MG63 (cell line): Measurements from ENCODE around the gene PPFIA4. TPM values are rescaled to one million over a fixed set of nuclear protein-coding genes. Genes with fewer than 3 reads are reported as not detected.

ENCODE experiments used
- DNase-seq: peaks from one replicate; pipeline ENCODE4 v3.0.0-alpha.2; 2020
- H3K27me3 ChIP-seq: fragments of 250-450 bp; sonication (Bioruptor Pico); 2 replicates; pipeline ENCODE4 v1.5.1; 2020; ENCODE audit warnings: mild to moderate bottlenecking, moderate library complexity
- H3K36me3 ChIP-seq: fragments of 250-450 bp; sonication (Bioruptor Pico); 2 replicates; pipeline ENCODE4 v1.5.1; 2020; ENCODE audit warnings: mild to moderate bottlenecking, moderate library complexity
- H3K4me3 ChIP-seq: fragments of 250-450 bp; sonication (Bioruptor Pico); 2 replicates; pipeline ENCODE4 v1.5.1; 2020; ENCODE audit warnings: mild to moderate bottlenecking, moderate library complexity
- H3K9me3 ChIP-seq: fragments of 250-450 bp; sonication (Bioruptor Pico); 2 replicates; pipeline ENCODE4 v1.5.1; 2020; ENCODE audit warnings: mild to moderate bottlenecking, moderate library complexity
- total RNA-seq: library from RNA; depleted of rRNA; stranded (reverse); fragments of >200 nt; shearing (Covaris generic); gene quantifications from 2 replicates; pipeline ENCODE4 v1.2.3, GENCODE V29; 2014; ENCODE audit warnings: low replicate concordance

Gene PPFIA4
- total RNA-seq, 1 experiment from 2014 or later, result 1.2 TPM

DNA sequence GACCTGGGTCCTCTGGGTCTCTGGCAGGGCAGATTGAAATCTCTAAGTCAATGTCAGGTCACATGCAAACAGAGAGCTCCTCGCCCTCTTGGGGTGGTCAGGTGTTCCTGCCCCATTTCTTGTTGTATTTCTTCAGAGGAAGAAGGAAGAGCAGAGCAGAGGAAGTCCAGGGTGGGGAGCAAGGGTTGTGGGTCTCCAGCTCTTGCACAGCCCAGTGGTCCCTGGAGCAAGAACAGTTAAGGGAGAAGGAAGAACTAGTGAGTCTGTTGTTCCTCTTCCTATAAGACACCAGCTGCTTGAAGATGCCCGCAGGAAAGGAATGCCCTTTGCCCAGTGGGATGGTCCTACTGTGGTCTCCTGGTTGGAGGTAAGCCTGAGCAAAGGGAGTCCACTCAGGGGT lies 33.2 kb downstream of the PPFIA4 start:
- H3K36me3 ChIP-seq, result no peaks in the 10 kb centered on the region
- H3K9me3 ChIP-seq, result no peaks in the 10 kb centered on the region
- H3K4me3 ChIP-seq, result no peak overlapping the region
- DNase-seq, result no peak
- H3K27me3 ChIP-seq, result no peaks in the 10 kb centered on the region

DNA sequence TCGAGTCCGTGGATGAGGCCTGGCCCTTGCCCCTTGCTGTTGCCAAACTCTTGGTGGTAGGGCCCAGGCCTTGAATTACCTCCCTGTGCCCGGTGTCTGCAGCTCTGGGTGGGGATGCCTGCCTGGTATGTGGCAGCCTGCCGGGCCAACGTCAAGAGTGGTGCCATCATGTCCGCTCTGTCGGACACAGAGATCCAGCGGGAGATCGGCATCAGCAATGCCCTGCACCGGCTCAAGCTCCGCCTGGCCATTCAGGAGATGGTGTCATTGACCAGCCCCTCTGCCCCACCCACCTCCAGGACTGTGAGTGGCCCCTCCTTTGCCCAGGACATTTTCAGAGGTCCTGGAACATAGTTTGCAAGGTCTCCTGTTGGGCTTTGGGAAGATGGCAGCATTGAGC lies 33.8 kb downstream of the PPFIA4 start:
- DNase-seq, result no peak
- Histone ChIP-seq H3K9me3 (no peaks in the 10 kb centered on the region), H3K27me3 (no peaks in the 10 kb centered on the region), H3K4me3 (no peak overlapping the region), H3K36me3 (no peaks in the 10 kb centered on the region)

DNA sequence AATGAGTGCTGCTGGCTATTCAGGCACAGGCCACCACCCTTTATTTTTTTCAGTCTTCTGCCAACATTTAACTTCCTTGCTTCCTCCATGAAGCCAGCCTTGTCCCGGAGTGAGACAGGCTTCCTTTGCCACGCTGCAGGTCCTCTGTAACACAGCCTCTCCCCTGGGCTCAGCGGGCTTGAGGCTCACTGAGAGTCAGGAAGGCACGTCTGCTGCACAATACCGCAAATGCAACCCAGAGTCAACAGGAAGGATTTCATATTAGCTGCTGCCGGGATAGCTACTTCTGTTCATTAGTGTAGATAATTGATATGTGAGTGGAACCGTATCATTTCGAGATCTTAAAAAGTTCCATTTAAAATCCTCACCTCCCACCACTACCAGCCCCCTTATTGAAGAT lies 37.0 kb downstream of the PPFIA4 start:
- DNase-seq, result no peak
- Histone ChIP-seq H3K36me3 (no peaks in the 10 kb centered on the region), H3K4me3 (no peak overlapping the region), H3K9me3 (no peaks in the 10 kb centered on the region), H3K27me3 (no peaks in the 10 kb centered on the region)

DNA sequence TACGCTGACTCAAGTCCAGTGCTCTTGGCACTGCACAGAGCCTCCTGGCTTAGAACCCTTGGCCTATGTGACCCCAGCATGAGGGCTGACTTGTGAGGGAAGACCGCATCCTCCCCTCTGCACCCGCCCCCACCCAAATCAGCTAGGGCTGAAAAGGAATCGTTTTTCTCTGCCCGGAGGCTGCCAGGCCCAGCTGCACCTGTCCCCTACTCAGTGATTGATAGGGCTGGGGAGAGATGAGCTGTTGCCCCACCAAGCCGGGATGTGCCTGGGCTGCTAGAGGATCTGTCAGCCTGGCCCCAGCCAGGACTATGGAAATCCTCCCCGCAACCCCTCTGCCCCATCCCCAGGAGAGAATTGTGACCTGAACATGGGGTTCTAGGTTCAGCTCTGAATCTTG lies 38.9 kb downstream of the PPFIA4 start:
- Histone ChIP-seq H3K4me3 (no peak overlapping the region), H3K27me3 (no peaks in the 10 kb centered on the region), H3K36me3 (no peaks in the 10 kb centered on the region), H3K9me3 (no peaks in the 10 kb centered on the region)
- DNase-seq, result no peak

DNA sequence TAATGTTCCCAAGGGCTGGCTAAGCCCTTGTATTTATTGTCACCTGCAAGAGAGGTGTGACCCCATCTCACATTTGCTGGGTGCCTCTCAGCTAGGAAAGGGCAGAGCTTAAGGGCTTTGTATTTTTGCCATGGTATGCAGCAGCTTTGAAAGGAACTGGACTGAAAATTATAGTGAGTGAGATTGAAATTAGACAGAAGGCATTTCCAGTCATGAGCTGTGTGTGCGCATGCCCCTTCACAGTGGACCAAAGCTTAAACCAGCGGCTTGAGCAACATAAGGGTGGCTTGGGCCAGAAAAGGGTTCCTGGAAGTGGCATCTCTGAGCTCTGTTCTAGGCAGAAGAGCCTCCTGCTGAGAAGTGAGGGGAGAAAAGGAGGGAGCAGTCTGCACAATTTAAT lies 39.7 kb downstream of the PPFIA4 start:
- H3K27me3 ChIP-seq, result no peaks in the 10 kb centered on the region
- no peak overlapping the region for H3K4me3 ChIP-seq
- no peaks in the 10 kb centered on the region for H3K9me3 ChIP-seq
- no peak for DNase-seq
- no peaks in the 10 kb centered on the region for H3K36me3 ChIP-seq

DNA sequence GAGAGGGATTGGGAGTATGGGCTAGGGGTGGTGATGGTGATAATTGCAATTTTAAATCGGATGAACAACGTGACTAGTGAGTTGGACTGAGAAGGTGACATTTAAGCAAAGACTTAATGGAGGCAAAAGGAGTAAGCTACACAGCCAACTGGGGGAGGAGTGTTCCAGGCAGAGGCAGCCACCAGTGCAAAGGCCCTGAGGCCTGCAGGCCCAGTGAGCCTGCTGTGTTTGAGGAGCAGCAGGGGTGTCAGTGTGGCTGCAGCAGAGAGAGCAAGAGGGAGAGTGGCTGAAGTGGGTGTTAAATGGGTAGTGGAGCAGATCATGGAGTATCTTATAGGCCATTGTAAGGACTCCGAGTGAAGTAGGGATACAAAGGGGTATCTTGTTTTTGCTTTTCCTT lies 40.7 kb downstream of the PPFIA4 start:
- no peaks in the 10 kb centered on the region for H3K9me3 ChIP-seq
- H3K4me3 ChIP-seq, result no peak overlapping the region
- H3K27me3 ChIP-seq, result no peaks in the 10 kb centered on the region
- DNase-seq, result no peak
- no peaks in the 10 kb centered on the region for H3K36me3 ChIP-seq

DNA sequence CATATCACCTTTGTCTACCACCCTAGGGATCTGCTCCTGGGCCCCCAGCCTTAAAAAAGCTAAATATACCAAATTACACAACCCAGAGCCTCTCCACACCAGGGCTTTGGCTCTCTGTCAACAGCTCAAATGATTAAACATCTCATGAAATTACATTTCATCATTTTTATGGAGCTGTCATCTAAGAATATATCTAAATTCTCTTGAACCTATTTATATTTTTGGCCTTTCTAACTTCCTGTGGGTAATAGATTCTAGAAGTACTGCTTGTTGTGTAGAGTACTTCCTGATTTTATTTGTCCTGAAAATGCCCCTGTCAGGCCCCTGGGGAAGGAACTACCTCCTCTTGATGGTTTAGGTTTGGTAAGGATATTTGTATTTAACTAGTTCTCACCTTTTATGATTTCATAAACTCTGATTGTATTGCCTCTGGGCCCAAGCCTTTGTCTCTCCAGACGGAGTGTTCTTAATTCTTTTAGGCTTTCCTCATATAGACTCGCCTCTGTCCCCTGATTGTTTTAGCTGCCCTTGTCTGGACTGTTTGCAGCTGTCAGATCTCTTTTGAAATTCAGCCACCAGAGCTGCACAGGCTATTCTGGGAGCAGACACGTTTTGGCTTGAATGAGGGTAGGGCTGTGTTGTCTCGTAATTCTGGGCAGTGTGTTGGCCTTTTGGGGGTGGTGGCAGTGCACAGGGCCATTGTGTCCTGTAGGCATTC lies 42.9 kb downstream of the PPFIA4 start:
- H3K9me3 ChIP-seq, result no peaks in the 10 kb centered on the region
- no peak overlapping the region for H3K4me3 ChIP-seq
- no peak for DNase-seq
- no peaks in the 10 kb centered on the region for H3K27me3 ChIP-seq
- no peaks in the 10 kb centered on the region for H3K36me3 ChIP-seq

DNA sequence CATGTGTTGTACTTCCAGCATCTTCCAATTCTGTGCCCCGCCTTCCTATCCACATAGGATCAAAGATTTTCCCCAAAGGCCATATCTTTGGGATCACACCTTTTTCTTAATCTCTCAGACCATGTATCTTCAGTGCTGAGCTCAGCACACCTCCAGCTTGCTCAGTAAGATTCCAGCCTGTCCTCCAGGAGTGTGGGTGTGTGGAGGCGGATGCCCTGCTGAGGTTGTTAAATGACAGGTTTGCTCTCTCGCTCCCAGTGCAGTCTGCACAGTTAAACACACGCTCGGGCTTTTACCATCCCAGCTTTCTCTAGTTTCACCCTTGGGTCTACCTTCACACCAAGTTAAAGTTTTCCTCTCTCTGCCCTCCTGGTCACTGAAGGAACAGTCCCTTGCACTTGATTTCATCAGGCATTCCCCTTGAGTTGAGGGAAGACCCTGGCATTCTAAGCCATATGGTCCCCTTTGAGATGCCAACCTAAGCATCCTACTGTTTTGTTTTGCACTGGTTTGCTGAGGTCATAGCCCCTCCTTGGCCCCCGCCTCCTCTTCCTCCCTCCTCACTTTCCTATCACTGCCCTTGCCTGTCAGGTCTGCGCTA lies 45.8 kb downstream of the PPFIA4 start:
- no peaks in the 10 kb centered on the region for H3K36me3 ChIP-seq
- no peak overlapping the region for H3K4me3 ChIP-seq
- DNase-seq, result no peak
- no peaks in the 10 kb centered on the region for H3K27me3 ChIP-seq
- no peaks in the 10 kb centered on the region for H3K9me3 ChIP-seq

DNA sequence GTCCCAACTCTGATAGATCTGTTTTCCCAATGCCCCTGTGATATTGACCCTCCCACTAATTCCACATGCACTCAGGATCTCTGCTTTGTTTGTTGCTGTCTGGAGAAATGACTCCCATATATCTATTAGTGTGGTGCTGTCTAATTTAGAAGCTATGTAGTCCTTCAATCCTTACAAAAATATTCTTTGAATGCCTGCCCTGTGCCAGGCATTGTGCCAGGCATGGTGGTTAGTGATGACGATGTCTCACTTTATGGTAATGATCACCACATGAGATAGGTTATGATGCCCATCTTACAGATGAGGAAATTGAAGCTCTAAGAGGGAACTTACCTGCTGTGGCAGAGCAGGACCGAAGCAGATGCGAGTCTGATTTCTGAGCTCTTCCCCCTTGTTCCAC lies 46.6 kb downstream of the PPFIA4 start:
- Histone ChIP-seq H3K9me3 (no peaks in the 10 kb centered on the region), H3K4me3 (no peak overlapping the region), H3K36me3 (no peaks in the 10 kb centered on the region), H3K27me3 (no peaks in the 10 kb centered on the region)
- DNase-seq, result peak; percentile 51

DNA sequence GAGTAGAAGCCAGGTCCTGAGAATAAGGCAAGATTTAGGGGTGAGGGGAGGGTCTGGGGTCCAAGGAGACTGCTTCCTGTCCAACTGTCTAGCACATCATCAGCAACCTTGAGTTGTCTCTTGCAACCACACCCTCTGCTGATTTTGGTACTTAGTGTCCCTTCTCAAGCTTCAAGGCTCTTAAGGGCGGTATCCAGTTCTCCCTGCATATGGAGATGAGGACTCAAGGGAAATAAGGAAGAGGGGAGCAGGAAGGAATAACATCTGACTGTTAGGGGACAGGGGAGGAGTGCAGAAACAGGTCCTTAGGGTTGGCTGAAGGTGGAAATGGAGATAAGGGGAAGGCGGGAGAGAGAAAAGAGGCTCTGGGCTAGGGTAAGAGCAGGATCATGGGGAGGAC lies 47.2 kb downstream of the PPFIA4 start:
- Histone ChIP-seq H3K27me3 (no peaks in the 10 kb centered on the region), H3K4me3 (no peak overlapping the region), H3K36me3 (no peaks in the 10 kb centered on the region), H3K9me3 (no peaks in the 10 kb centered on the region)
- no peak for DNase-seq

DNA sequence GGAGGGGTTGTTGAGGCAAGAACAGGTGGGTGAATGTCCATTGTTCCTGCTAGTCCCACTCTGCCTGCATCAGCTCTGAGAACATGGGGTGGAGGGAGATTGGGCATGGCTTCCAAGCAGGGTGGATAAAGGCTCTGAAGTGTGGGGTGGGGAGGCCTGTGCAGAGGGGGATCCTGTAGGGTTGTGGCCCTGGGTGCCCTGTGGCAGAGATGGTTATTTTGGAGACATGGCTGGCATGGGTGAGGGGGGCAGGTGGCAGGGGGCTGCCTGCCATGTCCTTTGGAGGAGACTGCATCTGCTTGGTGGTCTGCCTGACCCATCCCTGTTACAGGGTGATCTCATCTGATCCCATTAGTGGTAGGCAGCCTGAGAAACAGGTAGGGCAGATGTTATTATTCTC lies 48.3 kb downstream of the PPFIA4 start:
- Histone ChIP-seq H3K4me3 (no peak overlapping the region), H3K9me3 (no peaks in the 10 kb centered on the region), H3K27me3 (no peaks in the 10 kb centered on the region), H3K36me3 (no peaks in the 10 kb centered on the region)
- DNase-seq, result no peak

DNA sequence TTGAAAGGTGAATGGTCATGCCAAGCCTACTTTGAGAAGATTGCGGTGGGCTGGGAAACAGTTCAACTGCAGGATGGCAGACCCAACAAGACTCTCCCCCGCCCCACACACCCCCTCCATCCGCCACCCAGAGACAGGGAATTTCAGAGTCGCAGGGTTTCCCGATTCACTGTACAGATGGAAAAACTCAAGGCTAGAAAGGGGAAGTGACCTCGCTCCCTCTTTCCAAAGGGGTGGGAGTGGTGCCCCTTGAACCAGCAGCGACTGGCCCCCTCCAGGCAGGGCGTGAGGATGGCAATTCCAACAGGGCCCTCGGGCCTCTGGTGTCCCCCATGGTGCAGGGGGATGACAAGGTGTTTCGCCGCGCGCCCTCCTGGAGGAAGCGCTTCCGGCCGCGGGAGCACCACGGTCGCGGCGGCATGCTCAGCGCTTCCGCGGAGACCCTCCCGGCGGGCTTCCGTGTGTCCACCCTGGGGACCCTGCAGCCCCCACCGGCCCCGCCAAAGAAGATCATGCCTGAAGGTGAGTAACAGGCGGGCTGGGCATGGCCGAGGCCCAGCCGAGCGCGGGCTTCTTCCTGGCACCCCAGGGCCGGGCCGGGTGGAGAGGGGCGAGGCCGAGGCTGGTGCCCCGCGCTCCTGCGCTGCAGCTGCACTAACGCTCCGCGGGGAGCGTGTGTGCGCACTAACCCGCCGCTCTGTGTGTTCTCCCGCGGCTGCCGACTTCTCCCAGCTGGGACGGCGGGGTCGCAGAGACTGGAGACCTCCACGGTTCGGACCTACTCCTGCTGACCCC lies 49.1 kb downstream of the PPFIA4 start:
- H3K9me3 ChIP-seq, result no peaks in the 10 kb centered on the region
- H3K36me3 ChIP-seq, result no peaks in the 10 kb centered on the region
- DNase-seq, result no peak
- no peak overlapping the region for H3K4me3 ChIP-seq
- no peaks in the 10 kb centered on the region for H3K27me3 ChIP-seq

DNA sequence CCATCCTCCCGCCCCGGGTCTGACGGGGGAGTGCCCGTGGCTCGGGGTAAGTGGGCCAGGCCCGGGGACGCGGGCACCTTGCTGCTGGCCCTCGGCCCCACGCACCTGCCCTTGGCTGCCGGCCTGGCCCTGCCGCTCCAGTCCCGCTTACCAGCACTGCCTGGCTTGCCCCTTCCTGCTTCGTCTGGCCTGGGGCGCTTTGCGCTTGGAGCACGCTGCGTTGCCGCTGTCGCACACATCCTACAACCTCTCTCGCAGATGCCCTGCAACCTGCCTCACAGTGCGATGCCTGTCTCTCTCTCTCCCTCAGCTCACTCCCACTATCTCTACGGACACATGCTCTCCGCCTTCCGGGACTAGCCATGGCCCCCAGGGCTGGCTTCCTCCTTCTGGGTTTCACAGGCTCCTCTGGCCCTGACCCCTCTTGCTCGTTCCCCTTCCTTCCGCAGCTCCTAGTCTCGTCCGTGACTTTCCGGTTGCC lies 49.8 kb downstream of the PPFIA4 start:
- Histone ChIP-seq H3K36me3 (no peaks in the 10 kb centered on the region), H3K9me3 (no peaks in the 10 kb centered on the region), H3K27me3 (no peaks in the 10 kb centered on the region), H3K4me3 (no peak overlapping the region)
- DNase-seq, result no peak

DNA sequence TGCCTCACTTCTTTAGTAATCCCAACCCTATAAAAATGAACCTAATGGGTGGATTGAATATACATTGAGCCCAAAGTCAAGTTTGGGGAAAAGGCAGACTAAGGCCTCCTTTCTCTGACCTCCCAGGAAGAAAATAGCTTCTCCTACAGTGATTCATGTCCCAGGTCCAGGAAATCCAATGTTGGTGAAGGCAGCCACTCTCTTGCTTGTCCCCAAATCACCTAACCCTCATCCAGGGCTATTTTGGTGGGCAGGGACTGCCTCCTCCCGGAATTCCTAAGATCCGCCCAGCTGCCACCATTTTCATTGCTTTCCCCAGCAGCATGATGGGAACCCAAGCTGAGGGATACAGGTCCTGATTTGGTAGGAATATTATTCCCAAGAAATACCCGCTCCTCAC lies 51.1 kb downstream of the PPFIA4 start:
- H3K27me3 ChIP-seq, result no peaks in the 10 kb centered on the region
- H3K9me3 ChIP-seq, result no peaks in the 10 kb centered on the region
- H3K4me3 ChIP-seq, result no peak overlapping the region
- no peak for DNase-seq
- H3K36me3 ChIP-seq, result no peaks in the 10 kb centered on the region

DNA sequence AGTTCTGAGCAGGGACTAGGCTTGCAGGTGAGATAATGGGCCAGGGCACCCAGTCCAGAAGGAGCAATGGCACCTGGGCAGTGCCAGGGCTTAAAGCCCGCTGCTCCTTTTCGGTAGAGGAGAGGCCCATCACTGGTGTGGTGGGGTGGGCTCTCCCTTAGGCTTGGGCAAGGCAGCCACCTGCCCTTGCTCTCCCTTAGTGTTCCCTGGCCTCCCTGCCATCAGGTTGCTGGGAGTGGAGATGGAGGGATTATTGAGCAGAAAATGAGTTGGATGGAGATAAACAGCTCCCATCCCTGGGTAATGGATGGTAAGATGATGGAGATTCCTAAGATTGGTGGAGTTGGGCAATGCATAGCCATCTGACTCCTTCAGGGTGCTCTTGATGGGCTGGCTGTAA lies 51.7 kb downstream of the PPFIA4 start:
- DNase-seq, result no peak
- Histone ChIP-seq H3K4me3 (no peak overlapping the region), H3K36me3 (no peaks in the 10 kb centered on the region), H3K27me3 (no peaks in the 10 kb centered on the region), H3K9me3 (no peaks in the 10 kb centered on the region)

DNA sequence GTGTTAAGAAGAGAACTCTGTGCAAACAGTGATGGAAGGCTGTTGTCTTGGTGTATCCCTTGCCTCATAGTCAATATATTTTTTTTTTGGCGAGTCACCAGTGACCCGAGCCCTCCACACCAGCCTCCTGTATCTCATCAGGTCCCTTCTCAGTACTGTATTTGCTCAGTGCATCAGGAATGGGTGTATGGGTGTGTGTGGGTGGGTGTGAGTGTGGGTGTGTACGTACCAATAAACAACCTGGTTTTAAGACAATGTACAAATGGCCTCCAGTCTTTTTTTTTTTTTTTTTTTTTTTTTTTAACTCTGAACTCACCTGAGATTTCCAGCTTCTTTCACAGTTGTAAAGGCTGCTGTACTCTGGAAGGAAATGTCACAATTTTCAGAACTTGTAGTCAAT lies 52.2 kb downstream of the PPFIA4 start:
- H3K4me3 ChIP-seq, result no peak overlapping the region
- H3K27me3 ChIP-seq, result no peaks in the 10 kb centered on the region
- no peak for DNase-seq
- H3K36me3 ChIP-seq, result no peaks in the 10 kb centered on the region
- H3K9me3 ChIP-seq, result no peaks in the 10 kb centered on the region

DNA sequence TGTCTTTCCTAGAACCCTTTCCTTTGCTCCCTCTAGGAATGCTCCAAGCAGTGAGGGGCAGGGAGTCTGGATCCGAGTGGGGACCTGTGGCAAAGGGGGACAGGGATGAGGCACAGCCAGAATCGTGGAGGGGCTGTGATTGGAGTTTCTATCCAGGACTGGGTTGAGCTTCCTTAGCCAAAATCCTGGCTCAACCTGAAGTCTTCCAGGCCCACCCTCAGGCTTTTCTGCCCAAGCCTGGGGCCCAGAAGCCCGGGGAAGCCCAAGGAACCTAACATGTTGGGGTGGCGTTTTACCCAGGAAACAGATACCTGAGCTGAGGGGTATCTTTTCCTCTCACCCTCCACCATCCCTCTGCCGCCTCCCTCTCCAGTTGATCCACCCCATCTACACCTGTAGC lies 54.2 kb downstream of the PPFIA4 start:
- DNase-seq, result no peak
- no peaks in the 10 kb centered on the region for H3K9me3 ChIP-seq
- no peaks in the 10 kb centered on the region for H3K27me3 ChIP-seq
- no peak overlapping the region for H3K4me3 ChIP-seq
- H3K36me3 ChIP-seq, result no peaks in the 10 kb centered on the region
